HG02759 (cell line): ENCODE measurements around the gene PNISR.
A peak's percentile ranks its signal among the peaks of the same experiment; 100 is the strongest.
"Not testable (repeated sequence)": the region's sequence is repeated elsewhere in the genome, so short reads cannot be mapped to it uniquely, and the experiment has no call there.

Source experiments
- ATAC-seq: cut with Tn5 transposase; IDR thresholded peaks from one replicate; pipeline ENCODE4 v1.9.1; 2021; ENCODE audit warnings: mild to moderate bottlenecking, moderate library complexity; ENCODE audit not compliant: unreplicated experiment

The PNISR gene, protein sequence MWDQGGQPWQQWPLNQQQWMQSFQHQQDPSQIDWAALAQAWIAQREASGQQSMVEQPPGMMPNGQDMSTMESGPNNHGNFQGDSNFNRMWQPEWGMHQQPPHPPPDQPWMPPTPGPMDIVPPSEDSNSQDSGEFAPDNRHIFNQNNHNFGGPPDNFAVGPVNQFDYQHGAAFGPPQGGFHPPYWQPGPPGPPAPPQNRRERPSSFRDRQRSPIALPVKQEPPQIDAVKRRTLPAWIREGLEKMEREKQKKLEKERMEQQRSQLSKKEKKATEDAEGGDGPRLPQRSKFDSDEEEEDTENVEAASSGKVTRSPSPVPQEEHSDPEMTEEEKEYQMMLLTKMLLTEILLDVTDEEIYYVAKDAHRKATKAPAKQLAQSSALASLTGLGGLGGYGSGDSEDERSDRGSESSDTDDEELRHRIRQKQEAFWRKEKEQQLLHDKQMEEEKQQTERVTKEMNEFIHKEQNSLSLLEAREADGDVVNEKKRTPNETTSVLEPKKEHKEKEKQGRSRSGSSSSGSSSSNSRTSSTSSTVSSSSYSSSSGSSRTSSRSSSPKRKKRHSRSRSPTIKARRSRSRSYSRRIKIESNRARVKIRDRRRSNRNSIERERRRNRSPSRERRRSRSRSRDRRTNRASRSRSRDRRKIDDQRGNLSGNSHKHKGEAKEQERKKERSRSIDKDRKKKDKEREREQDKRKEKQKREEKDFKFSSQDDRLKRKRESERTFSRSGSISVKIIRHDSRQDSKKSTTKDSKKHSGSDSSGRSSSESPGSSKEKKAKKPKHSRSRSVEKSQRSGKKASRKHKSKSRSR

DNA sequence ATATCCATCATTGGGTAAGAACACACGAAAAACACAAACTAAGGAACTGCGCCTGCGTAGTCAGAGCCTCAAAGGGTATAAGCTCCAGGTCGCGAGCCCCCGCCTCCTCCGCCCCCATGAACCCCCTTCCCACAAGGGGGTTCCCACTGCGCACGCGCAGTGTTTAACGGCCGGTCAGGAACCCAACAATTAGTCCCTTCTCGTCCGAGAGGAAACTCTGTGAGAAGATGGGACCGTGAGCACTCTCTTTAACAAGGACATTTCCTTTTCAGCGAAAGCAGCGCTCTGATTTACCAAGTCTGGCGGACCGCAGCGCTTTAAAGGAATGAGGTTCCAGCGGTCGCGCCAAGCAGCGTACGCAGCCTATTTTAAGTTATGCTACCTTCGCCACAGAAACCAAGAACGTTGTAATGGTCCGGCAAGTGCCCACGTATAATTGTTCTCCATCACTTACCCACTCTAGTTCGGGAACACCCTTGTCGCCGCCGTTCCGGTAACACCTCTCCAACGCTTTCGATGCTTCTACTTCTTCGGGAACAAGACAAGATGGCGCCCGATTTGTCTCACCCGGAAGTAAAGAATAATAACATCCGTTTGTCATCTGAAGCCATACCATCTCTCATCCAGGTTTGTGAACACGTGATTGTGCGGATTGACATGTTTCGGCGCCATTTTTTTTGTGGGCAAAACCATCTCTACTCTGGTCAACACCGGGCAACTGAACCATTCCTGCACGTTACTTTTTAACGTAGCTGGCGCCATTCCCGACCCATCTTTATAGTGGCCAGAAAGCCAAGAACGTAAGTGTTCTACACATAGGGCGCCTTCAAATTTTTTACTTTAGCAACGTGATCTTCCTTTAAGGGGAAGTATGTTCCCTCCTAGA lies at the start of gene PNISR:
Gene PNISR, minus strand, starts transcription at position 548 of the 886 bp plus-strand sequence. CDS start 10,649 bp downstream, outside the sequence.
- peak; percentile 90 for ATAC-seq

DNA sequence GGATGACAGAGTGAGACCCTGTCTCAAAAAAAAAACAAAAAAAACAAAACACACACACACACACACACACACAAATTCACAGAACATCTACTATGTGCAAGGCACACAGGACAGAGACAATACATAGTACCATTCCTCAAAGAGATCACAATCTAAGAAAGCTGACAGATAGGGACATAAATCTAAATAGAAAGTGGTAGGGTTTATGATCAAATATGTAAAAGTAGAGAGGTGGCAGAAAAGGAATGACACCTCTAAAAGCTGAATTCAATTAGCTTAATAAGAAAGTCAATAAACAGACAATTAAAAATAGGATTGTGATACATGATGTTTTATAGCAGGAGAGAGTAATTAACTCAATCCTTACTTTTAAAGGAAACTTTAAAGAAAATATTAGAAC lies 48.6 kb upstream of the PNISR start:
- ATAC-seq = no peak

DNA sequence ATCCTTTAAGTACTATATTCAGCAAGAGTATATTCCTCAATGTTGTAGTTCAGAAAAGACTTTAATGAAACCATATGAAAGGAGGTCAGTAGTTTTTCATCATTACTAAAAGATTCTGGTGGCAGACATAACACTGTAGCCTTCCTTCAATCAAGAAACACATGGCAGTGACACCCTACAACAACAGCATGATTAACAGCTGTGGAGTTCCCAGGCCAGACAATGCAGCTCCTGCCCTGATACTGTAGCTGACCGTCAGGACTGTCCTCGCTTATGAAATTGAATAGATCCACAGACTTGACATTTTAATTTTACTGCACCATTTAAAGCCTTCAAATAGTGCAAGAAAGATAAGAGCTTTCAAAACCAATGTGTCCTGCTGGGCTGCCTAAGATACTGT lies 46.5 kb upstream of the PNISR start:
- ATAC-seq = no peak

DNA sequence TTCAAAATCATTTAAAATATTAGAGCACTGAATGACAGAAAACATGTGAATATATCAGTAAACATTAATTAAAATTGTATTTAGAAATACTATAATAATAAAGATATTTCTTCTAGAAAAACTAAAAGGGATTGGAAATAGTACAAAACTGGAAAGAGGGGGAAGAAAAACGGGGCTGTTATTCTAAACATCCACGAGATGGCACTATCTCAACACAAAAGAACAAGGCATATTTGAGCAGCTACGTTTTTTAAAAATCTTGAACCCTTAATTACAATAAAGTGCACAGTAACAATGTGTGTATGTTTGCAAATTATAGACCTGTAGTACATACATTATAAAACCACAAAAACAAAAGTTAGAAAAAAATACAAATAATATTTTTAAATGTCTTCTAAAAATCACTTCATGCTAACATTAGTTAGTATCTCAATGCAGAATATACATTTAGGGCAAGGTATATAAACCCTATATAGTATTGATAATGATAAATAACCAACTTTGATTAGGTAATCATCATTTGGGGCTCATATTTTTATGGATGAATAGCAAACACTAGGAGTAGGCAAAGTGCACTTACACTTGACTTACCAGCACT lies 42.5 kb upstream of the PNISR start:
- ATAC-seq = no peak

DNA sequence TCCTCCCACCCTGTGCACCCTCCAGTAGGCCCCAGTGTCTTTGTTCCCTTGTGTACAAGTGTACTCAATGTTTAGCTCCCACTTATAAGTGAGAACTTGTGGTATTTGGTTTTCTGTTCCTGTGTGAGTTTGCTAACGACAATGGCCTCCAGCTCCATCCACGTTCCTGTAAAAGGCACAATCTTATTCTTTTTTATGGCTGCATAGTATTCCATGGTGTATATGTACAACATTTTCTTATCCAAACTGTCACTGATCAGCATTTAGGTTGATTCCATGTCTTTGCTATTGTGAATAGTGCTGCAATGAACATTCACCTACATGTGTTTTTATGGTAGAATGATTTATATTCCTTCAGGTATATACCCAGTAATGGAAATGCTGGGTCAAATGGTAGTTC lies 34.0 kb upstream of the PNISR start:
- not testable (repeated sequence) for ATAC-seq

DNA sequence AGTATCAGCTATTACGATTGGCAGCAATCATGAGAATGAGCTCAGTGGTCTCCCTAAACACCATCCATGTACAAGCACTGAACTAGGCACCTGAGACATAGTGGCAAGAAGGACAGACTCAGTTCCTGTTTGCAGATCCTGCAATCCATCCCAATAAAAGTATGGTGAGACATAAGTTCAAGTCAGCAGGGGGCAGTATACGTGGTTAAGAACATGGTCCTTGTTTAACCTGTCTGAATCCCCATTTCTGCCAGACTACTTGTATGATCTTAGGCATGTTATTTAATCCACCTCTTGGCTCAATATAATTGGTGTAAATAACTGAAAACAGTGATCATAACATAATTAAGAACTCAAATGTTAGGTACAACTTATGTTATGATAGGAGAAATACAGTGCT lies 33.2 kb upstream of the PNISR start:
- no peak for ATAC-seq

DNA sequence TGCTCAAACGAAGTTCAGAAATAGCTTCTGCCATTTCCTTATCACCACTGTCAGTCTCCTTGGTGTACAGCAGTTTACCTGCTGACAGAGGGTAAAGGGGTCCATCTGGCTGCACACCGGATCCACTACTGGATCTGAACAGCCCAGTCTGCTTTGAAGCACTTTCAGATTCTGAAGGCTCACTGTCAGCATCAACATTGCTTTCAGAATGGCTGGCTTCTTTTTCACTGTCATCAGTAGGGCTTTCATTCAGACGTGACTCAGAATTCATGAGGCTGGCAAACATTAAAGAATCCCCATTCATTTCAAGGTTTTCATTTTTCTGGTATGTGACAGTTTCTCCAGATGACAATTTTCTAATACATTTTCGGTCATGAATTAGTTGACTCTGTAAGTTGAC lies 21.0 kb upstream of the PNISR start:
- no peak for ATAC-seq

DNA sequence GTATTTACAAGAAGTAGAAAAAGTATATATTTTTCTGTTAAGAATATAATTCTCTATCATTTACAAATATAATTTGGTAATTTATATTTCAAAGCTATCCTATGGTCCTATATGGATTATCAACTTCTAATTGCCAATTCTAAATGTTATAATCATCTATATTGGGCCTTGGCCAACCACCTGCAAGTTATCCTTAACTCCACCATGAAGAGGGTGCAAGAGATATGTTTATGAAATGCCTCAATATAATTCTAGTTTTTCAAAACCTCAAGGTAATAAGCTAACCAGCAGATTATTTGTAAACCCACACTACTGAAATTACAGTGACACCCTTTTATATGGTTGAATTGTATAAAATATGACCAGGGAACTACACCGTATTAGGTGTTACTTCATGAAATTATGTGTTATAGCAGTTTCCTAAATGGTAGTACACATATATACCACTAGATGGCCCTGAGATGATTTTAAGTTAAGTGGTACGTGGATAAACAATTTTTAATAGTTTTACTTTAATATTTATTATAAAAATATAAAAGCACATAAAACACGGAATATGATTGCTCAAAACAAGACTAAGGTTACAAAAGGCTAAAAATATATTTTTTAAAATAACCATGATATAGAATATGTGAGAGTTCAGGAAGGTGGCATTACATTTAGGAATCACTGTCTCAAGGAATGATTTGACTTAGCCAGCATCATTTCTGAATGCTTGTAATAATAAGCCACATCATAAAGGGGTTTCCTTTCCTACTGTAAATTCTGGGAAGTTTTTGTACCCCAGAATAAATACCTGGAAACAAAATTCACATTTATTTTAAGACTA lies 9.8 kb upstream of the PNISR start:
- peak; percentile 84 for ATAC-seq

DNA sequence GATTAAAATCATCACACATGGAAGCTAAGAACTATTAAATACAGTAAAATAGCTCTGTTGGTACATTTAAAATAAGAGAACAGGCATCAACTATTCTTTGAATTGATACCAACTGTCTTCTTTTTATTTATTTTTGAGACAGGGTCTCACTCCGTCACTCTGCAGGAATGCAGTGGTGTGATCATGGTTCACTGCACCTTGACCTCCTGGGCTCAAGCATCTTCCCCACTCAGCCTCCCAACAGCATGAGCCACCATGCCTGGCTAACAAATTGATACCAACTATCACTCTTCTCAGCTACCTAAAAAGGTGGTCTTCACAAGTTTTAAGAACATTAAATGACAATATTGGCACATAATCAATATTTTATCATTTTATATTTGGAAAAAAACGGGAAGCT lies 7.8 kb upstream of the PNISR start:
- no peak for ATAC-seq

DNA sequence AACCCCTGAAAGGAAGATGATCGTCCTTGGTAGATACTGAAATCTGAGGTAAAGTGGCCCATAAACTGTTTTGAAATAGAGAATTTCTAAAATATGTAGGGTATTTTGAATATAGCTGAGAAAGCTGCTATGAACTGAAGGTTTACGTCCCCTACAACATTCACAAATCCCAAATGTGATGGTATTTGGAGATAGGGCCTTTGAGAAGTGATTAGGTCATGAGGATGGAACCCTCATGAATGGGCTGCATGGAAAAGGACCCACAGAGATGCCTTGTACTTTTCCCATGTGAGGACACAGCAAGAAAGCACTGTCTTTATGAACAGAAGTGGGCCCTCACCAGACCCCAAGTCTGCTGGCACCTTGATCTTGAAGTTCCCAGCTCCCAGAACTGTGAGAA lies 6.8 kb upstream of the PNISR start:
- no peak for ATAC-seq

DNA sequence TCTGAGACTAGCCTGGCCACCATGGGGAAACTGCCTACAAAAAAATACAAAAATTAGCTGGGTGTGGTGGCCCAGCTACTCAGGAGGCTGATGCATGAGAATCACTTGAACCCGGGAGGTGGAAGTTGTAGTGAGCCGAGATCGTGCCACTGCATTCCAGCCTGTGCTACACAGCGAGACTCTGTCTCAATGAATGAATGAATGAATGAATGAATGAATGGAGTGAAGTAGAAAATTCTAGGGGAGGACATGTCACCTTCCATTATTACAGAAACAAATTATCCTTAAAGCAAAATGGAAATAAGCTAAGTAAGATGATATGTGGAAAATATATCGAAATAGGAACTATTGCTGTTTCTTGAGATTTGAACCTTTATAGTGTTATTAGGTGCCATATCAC lies 2.9 kb upstream of the PNISR start:
- no peak for ATAC-seq

DNA sequence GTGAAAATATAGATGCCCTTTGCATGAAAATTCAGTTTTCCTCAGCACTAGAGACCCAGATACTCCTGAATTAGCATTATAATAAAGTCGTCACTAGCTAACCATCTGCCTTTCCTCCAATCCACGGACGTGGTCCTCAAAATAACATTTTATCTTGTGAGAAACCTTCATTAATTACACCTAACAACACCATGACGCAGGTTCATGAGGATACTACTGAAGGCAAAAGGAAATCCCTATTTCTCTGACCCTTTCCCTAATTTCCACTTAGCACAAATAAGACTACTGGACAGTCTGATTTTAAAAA lies 1.3 kb upstream of the PNISR start:
- ATAC-seq = no peak

DNA sequence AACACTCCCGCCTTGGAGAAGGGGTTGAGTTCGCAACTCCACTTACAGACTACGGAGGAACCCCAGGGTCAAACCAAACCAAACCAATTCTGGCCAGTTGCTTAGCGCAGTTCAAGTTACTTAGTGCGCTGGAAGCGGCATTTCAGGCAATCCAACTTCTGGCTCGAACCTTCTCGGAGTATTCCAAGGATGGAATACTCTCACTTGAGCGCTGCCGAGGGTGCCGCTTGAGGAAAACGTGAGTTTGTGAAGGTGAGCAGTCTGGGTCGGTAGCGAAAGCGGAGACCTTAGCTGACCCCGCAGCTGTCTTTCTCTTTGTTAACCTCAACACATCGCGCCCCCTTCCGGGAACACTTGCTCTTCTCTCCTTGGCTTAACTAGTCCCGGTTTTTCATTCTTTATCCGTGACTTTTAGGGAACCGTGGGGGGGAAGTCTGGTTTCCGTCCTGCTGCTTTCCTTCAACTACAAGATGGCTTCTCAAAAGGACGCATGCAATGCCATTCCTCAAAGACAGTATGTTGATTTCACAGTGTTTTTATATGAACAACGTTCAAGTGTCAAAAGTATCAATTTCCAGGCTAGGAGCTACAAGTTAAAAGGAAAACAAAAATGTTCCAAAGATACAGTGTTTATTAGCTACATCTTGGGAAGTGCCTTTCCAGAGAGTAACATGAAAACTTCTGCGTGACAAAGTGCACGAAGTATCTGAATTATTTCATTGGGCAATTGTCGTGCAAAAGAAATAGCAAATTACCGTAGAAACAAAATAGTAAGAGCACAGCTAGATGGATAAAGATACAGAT lies 741 bp upstream of the PNISR start:
- ATAC-seq = peak; percentile 57

DNA sequence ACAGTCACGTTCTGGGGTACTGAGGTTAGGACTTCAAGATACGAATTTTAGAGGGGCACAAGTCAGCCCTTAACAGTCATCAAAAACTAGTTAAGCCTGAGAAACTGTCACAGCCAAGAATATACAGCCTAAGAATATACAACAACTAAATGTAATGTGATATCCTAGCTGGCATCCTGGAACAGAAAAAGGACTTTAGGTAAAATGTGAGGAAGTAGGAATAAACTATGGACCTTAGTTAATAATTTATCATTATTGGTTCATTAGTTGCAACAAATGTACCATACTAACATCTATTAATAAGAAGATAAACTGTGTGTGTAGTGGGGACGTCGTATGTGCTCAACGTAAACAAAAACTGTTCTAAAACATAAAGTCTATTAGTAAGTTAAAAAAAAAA lies 1.1 kb downstream of the PNISR start:
- ATAC-seq = no peak

DNA sequence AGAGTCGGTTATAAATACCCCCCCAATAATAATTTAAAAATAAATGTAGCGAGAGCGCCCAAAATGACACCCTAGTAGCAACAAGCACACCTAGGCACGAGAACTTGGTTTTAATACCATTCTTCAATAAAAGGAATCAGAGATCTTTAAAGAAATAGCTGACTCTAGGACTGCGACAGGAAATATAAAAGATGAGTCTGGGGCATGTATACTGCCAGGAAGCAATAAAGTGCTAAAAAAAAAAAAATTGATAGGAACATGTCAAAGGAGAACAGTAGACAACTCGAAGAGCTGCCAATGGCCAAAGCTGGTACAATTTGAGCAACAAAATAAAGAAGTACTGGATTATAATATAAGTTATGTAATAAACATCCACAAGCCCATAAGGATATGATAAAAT lies 2.2 kb downstream of the PNISR start:
- no peak for ATAC-seq

DNA sequence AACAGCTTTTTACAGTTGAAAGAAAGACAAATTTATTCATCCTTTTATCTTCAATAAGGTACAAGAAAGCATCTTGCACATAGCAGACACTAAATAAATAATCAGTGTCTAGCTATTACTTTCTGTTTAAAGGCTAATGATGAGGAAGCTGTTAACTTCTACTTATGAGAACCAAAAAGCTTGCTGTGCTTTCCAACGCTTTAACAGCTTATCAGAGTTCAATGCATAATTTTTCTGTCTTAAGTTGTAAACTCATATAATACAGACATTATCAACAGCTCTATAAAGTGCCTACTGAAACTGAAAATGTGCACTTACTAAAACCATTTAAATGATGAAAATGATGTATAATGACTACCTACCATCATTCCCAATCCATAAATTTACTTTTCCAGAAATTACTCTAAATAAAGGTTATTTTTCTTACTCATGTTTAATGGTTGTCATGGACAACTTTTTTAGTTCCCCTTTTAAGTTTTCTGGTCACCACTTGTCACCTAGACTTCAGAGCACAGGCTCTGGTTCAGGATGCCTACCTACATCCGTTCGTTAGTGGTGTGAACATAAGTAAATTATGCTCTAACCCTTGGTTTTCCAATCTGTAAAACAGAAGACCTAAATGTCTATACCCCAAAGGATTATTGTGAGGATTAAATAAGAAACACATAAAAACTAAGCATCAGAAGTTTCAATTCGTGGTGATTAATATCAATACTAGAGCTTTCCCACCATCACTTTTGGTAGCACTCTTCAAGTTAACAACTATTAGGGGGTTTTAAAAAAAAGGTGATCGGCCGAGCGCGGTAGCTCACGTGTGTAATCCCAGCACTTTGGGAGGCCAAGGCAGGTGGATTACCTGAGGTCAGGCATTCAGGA lies 8.0 kb downstream of the PNISR start:
- ATAC-seq = peak; percentile 84

DNA sequence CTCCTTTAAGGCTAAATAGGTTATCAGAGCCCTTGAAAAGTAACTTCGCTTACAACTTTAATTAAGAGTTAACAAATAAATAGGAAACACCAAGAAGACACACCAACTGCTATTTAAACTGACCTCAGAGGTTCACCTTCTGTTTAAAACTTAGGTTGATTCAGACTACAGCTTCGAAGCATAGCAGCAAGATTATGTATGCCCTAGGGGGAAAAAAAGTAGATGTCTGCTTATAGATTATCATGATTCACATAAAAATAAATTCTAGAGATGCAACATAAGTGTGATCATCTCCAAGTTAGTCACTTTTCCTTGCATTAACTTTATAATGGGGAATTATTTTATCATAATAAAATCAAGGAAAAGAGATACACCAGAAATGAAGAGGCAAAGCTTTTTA lies 8.9 kb downstream of the PNISR start:
- ATAC-seq = no peak

DNA sequence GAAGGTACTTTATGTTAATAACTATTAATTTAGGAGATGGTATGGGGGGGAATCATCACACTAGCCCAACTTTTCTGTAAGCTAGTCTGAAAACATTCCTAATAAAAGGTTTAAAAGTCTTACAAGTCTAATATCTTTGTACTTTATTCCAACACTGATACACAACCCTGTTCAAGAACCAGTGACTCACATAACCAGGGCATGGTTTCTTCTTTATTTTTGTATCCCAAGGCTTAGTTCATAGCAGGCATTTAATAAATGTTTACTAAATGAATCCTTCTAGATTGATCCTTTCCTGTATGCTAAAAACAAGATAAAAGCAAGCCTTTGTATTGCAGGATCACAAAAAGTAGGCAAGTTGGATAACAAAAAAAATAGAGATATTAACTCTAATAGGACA lies 9.7 kb downstream of the PNISR start:
- no peak for ATAC-seq
